Chondrocyte (in vitro differentiated cells): Measurements from ENCODE around the gene DYDC1. TPM values are rescaled to one million over a fixed set of nuclear protein-coding genes. Genes with fewer than 3 reads are reported as not detected.

Source experiments
- DNase-seq: peaks from one replicate; pipeline ENCODE4 v3.0.0; 2021; ENCODE audit warnings: mixed read lengths, low spot score
- H3K27ac Mint-ChIP-seq: one replicate; pipeline ENCODE4 v1.8.0; 2021; ENCODE audit warnings: mild to moderate bottlenecking, moderate library complexity, mixed read lengths; ENCODE audit not compliant: unreplicated experiment
- H3K27me3 Mint-ChIP-seq: 2 replicates; pipeline ENCODE4 v1.8.0; 2021; ENCODE audit warnings: low read depth, mixed read lengths
- H3K36me3 Mint-ChIP-seq: 2 replicates; pipeline ENCODE4 v1.8.0; 2021; ENCODE audit warnings: low read depth, mixed read lengths
- H3K4me1 Mint-ChIP-seq: 2 replicates; pipeline ENCODE4 v1.8.0; 2021; ENCODE audit warnings: low read depth, mild to moderate bottlenecking, mixed read lengths
- H3K4me3 Mint-ChIP-seq: one replicate; pipeline ENCODE4 v1.8.0; 2021; ENCODE audit warnings: mild to moderate bottlenecking, moderate library complexity, mixed read lengths; ENCODE audit not compliant: unreplicated experiment
- H3K9me3 Mint-ChIP-seq: 2 replicates; pipeline ENCODE4 v1.8.0; 2021; ENCODE audit warnings: low read depth, mixed read lengths
- total RNA-seq: library from RNA; stranded (reverse); gene quantifications from 3 replicates; pipeline ENCODE4 v1.2.1, GENCODE V29; 2021
- TF ChIP-seq, protein P1 (sequence below): fragments of 200-600 bp; sonication (generic); IDR thresholded peaks from 2 replicates; pipeline ENCODE4 v1.5.0; 2021; ENCODE audit warnings: antibody characterized with exemption, mild to moderate bottlenecking, moderate library complexity

Gene DYDC1
- total RNA-seq, 1 donor from 2014 or later = not detected

DNA sequence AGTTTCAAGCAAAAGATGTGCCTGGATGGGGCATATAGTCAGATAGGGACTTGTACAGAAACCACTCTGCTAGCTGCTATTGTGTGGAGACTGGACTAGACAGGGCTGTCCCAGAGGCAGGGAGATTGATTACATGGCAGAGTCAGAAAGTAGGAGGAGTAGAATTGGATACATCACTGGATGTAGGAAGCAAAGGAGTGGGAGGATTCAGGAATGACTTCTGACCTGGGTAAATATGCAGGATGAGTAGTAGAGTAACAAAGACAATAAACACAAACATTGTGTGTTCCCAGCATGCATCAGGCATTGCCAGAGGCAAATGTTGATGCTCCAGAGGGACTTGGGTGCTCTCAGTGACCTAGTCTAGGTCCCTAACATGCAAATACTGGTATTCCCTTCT is 36.2 kb downstream of the DYDC1 start:
- Mint-ChIP-seq H3K9me3 (peaks cover 5% of the 10 kb centered on the region), H3K27ac (no peak overlapping the region), H3K36me3 (no peaks in the 10 kb centered on the region), H3K4me1 (peaks cover 6% of the 10 kb centered on the region), H3K27me3 (peaks cover 2% of the 10 kb centered on the region), H3K4me3 (no peak overlapping the region)
- TF ChIP-seq, protein P1, sequence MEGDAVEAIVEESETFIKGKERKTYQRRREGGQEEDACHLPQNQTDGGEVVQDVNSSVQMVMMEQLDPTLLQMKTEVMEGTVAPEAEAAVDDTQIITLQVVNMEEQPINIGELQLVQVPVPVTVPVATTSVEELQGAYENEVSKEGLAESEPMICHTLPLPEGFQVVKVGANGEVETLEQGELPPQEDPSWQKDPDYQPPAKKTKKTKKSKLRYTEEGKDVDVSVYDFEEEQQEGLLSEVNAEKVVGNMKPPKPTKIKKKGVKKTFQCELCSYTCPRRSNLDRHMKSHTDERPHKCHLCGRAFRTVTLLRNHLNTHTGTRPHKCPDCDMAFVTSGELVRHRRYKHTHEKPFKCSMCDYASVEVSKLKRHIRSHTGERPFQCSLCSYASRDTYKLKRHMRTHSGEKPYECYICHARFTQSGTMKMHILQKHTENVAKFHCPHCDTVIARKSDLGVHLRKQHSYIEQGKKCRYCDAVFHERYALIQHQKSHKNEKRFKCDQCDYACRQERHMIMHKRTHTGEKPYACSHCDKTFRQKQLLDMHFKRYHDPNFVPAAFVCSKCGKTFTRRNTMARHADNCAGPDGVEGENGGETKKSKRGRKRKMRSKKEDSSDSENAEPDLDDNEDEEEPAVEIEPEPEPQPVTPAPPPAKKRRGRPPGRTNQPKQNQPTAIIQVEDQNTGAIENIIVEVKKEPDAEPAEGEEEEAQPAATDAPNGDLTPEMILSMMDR = no peak
- DNase-seq = no peak

DNA sequence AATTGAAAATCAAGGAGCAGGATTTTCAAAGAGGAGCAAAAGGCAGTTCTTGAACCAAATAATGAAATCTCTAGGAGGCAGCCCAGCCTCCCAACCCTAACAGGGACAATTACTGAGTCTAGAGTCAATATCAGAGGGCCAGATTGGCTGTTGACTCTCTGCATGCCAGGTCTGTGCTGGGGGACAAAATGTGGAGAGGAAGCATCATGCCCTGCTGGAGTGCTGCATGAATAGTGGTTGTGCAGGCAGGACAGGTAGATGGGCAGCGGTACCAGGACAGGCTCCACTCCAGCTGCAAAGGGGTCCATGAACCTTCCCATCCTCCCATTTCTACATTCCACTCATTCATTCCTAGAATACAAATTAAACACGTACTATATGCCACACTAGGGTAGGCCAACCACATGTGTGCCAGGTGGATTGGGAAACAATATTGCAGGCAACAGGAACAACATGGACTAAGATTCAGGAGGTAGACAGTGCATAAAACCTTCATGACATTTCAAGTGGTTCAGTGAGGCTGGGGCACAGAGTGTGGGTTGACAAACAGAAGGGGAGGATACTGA is 36.7 kb downstream of the DYDC1 start:
- H3K27ac Mint-ChIP-seq = no peak overlapping the region
- H3K9me3 Mint-ChIP-seq = peaks cover 5% of the 10 kb centered on the region
- no peak for DNase-seq
- peaks cover 2% of the 10 kb centered on the region for H3K27me3 Mint-ChIP-seq
- TF ChIP-seq, protein P1 = no peak
- H3K4me3 Mint-ChIP-seq = no peak overlapping the region
- H3K4me1 Mint-ChIP-seq = peaks cover 6% of the 10 kb centered on the region
- no peaks in the 10 kb centered on the region for H3K36me3 Mint-ChIP-seq

DNA sequence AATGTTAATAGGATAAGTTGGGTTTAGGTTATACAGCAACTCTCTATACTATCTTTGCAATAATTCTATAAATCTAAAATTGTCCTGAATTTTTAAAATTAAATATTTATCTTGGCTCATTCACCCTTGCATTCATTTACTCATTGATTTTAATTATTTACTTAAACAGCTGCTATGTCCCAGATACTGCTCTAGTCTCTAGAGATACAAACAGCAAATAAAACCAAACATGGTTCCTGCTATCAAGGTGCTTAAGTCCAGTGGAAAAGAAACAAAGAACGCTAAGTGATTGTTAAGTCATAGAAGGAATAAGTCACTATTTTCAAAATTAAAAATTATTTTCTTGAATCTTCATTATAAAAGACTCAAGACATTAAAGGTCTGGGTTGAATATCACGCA is 37.2 kb downstream of the DYDC1 start:
- Mint-ChIP-seq H3K4me3 (no peak overlapping the region), H3K27me3 (peaks cover 2% of the 10 kb centered on the region), H3K9me3 (peaks cover 5% of the 10 kb centered on the region), H3K27ac (no peak overlapping the region), H3K36me3 (no peaks in the 10 kb centered on the region), H3K4me1 (peaks cover 5% of the 10 kb centered on the region)
- TF ChIP-seq, protein P1 = no peak
- DNase-seq = no peak

DNA sequence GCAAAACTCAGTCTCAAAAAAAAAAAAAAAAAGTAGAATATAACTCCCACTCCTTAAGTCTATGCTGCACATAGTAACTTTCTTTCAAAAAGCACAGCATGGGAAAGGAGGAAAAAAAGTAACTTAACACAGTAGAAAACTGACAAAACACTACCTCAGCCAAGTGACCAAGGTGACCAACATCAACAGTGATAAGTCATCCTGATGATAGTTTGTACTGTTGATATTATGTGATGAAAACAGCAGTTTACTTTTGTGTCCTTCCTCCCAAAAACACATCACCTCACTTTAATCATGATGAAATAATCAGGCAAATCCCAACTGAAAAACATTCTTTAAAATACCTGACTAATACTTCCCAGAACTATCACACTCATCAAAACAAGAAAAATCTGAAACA is 37.8 kb downstream of the DYDC1 start:
- H3K27me3 Mint-ChIP-seq = peaks cover 2% of the 10 kb centered on the region
- TF ChIP-seq, protein P1 = no peak
- H3K36me3 Mint-ChIP-seq = no peaks in the 10 kb centered on the region
- H3K27ac Mint-ChIP-seq = no peak overlapping the region
- peaks cover 5% of the 10 kb centered on the region for H3K9me3 Mint-ChIP-seq
- no peaks in the 10 kb centered on the region for H3K4me1 Mint-ChIP-seq
- H3K4me3 Mint-ChIP-seq = no peak overlapping the region
- DNase-seq = no peak

DNA sequence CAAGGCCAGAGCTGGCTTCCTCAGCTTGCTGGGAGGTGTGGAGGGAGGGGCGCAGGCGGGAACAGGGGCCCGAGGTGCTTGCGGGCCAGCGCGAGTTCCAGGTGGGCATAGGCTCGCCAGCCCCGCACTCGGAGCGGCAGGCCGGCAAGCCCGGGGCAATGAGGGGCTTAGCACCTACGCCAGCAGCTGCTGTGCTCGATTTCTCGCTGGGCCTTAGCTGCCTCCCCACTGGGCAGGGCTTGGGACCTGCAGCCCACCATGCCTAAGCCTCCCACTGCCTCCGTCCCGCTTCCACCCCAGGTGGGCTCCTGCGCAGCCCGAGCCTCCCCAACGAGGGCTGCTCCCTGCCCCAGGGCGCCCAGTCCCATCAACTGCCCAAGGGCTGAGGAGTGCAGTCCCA is 41.2 kb downstream of the DYDC1 start:
- peaks cover 18% of the 10 kb centered on the region for H3K9me3 Mint-ChIP-seq
- H3K4me3 Mint-ChIP-seq = no peak overlapping the region
- no peak overlapping the region for H3K27ac Mint-ChIP-seq
- H3K27me3 Mint-ChIP-seq = peaks cover 2% of the 10 kb centered on the region
- TF ChIP-seq, protein P1 = no peak
- H3K4me1 Mint-ChIP-seq = no peaks in the 10 kb centered on the region
- no peaks in the 10 kb centered on the region for H3K36me3 Mint-ChIP-seq
- DNase-seq = no peak
